ENCODE measurements around the gene AATF.

AATF gene

DNA sequence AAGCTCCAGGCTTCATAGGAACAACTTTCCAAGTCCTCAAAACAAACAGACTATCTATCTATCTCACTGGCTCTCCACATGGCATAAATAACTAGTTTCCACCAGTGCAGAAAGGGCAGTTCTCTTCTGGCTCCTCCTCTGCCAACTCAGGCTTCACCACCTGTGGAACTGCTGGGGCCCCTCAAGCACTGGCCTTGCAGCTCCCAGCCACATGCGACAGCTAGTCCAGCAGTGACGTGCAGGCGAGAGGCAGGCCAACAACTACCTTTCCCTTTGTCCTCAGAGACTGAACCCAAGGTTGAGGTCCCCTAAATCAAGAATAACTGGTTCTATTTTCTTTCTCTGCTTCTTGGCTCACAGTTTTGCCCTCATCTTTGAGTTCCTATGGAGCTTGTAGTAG, 137.6 kb downstream of the AATF start:
- TF ChIP-seq, protein P1, sequence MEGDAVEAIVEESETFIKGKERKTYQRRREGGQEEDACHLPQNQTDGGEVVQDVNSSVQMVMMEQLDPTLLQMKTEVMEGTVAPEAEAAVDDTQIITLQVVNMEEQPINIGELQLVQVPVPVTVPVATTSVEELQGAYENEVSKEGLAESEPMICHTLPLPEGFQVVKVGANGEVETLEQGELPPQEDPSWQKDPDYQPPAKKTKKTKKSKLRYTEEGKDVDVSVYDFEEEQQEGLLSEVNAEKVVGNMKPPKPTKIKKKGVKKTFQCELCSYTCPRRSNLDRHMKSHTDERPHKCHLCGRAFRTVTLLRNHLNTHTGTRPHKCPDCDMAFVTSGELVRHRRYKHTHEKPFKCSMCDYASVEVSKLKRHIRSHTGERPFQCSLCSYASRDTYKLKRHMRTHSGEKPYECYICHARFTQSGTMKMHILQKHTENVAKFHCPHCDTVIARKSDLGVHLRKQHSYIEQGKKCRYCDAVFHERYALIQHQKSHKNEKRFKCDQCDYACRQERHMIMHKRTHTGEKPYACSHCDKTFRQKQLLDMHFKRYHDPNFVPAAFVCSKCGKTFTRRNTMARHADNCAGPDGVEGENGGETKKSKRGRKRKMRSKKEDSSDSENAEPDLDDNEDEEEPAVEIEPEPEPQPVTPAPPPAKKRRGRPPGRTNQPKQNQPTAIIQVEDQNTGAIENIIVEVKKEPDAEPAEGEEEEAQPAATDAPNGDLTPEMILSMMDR (conservative IDR thresholded peaks at IDR 0.05): no peak
- peak overlapping the region; percentile 88 for H3K27ac ChIP-seq

DNA sequence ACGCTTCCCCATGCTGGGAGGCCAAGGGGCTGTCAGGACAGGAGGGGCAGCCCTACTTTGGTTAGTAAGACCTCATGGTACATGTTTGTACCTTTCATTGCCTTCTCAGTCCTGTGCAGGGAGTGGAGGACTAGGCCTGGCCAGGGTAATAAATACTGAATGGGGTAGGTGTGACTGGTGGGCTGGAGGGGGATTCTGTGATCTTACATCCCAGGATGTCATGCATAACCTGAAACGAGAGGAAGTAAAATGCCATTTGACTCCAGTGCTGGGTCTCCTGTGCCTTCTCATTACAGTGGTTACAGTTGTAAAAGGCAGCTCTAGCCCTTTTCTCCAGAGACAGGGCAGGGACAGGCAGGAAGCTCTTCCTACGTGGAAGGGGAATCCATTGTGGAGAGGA, 138.2 kb downstream of the AATF start:
- TF ChIP-seq, protein P1 (conservative IDR thresholded peaks at IDR 0.05): no peak
- peak overlapping the region; percentile 88 for H3K27ac ChIP-seq

DNA sequence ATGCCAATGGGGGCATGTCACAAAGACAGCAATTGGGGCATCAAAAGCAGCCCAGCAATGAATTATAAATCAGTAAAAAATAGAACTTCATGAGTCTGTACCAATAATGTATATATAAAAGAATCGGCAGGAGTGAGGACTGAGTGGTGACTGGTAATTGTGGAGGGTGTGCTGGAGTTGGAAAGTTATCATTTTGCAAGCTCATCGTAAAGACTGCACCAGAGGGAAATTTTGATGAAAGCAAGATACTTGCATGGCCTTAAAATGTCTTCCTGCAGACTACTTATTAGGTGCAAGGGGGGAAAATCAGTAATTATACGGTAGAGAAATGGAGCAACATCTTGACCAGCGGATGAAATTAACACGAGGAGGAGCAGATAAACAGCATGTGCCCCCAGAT, 138.9 kb downstream of the AATF start:
- TF ChIP-seq, protein P1 (conservative IDR thresholded peaks at IDR 0.05): no peak

DNA sequence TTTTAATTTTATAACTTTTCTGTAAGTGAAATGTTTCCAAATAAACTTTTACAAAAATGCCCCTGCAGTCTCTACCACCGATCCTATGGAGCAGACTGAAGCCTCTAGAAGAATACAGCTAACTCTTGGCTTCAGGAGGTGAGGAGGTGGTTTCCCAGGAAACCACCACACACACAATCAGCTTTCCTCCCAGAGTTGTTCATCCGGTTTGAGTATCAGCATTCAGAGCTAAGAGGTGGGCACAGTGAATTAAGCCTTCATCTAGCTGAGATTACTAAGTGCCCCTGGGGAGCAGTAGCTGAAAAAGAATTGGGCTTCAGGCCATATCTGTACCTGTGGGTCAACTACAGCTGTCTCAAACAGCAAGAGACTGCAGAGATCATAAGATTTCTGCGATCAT, 139.7 kb downstream of the AATF start:
- H3K27ac ChIP-seq: peak overlapping the region; percentile 88
- TF ChIP-seq, protein P1 (conservative IDR thresholded peaks at IDR 0.05): no peak

More for the DNA sequence above, 138.9 kb downstream of the AATF start:
- H3K27ac ChIP-seq: peak overlapping the region; percentile 88

DNA sequence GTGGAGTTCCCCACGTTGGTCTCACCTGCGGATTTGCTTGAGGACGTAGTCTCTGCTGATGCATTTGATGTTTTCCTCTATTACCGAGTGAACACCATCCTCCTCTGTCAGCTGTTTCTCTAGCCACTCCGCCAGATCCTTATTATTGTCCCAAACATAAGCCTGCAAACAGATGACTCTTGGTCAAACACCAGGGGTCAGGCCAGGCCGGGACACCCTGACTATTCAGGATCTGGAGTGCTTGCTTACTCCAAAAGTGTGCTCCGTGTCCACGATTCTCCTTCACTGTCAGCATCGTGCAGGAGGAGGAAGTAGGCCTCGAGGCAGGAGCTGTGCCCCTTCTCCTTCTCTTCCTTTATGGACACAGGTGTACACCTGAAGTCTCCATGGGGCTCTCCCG, 140.2 kb downstream of the AATF start:
- TF ChIP-seq, protein P1 (conservative IDR thresholded peaks at IDR 0.05): peak; percentile 72
- peak overlapping the region; percentile 88 for H3K27ac ChIP-seq

DNA sequence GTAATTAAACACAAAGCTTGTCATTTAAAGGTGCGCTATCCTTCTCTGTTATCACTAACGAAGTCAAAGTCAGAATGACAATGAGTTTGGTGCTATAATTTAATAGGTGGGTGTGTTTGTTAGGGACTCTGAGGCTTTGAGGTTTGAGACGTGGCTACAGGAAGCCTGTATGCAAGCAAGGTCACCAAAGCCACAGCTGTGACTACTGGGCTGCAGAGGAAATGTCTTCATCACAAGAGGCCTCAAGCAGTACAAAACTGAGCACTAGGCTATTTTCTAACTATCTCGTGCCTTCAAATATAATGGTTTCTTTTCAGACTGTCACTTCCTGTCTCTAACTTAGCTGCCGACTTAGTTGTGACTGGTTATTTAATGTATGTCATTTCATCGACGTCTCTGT, 141.2 kb downstream of the AATF start:
- TF ChIP-seq, protein P1 (conservative IDR thresholded peaks at IDR 0.05): no peak
- peak overlapping the region; percentile 88 for H3K27ac ChIP-seq

DNA sequence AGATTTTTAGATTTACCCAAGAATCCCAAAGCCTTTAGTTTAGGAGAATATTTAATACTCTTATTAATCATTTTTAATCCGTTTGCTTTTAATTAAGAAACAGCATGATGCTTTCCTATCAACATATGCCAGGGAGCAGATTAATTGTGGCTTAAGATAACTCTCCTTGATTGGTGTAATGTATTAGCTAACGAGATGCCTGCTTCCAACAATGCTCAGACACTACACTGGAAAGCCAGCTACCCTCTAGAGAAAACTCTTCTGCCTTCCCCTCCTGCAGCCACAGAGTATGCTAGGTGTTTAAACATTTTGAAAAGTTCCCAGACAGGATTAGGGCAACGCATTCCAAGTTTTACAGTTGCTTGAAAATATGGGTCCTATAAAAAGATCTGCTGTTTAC, 142.2 kb downstream of the AATF start:
- TF ChIP-seq, protein P1 (conservative IDR thresholded peaks at IDR 0.05): no peak
- H3K27ac ChIP-seq: peak overlapping the region; percentile 88

DNA sequence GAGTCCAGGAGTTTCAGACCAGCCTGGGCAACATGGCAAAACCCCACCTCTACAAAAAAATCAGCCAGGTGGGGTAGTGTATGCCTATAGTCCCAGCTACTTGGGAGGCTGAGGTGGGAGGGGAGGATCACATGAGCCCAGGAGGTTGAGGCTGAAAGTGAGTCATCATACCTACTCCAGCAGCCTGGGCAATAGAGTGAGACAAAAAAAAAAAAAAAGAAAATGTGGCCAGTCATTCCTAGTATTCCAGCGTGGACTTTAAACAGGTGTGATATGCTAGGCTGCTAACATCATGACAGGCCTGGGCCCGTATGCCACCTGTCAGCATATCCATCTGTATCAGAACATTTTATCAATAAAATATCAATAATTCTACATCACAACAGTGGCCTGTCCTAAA, 143.3 kb downstream of the AATF start:
- TF ChIP-seq, protein P1 (conservative IDR thresholded peaks at IDR 0.05): no peak
- H3K27ac ChIP-seq: peak overlapping the region; percentile 88
